Measurements from ENCODE around the gene MARS1. TPM values are rescaled to one million over a fixed set of nuclear protein-coding genes. Genes with fewer than 3 reads are reported as not detected.

Gene MARS1
- total RNA-seq, 1 experiment from 2014 or later: 291 TPM

DNA sequence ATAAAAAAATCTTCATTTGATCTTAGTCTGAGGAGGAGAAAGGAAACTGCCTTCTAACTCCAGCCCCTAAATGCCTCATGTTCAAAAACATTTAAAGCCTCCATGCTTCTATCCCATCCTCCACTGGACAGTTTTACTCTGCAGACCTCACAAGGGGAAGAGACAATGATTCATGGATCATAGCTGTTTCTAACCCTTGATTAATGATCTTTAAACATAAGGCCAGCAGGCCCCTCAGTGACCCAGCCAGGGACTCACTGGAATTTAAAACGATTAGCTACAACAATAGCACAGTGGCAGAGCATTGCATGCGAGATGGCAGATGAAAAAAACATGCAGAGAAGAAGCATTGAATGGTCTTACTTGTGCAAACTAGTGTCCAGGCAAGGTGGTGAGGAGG is 53.1 kb downstream of the MARS1 start:
- Histone ChIP-seq H3K4me1 (ENCODE audit: control insufficient read depth, insufficient read depth, low read length) (peaks cover 12% of the 10 kb centered on the region), H3K9me3 (ENCODE audit: control insufficient read depth, insufficient read depth, low read depth, low read length) (no peaks in the 10 kb centered on the region), H3K4me3 (ENCODE audit: low read depth in 2 of 2, low read length in 2 of 2) (no peak overlapping the region), H3K36me3 (ENCODE audit: control insufficient read depth, insufficient read depth, low read length) (peaks cover 5% of the 10 kb centered on the region; the same call in 1 of the 2 replicates), H3K27me3 (ENCODE audit: control insufficient read depth, insufficient read depth, low read length) (no peaks in the 10 kb centered on the region), H3K27ac (ENCODE audit: low read length) (no peak overlapping the region)
- POLR2A ChIA-PET: interaction anchor here (0.6 kb wide), 1 partner anchor 96 kb away, joined by 3 read pairs; no protein-coding TSS in a partner anchor
- DNase-seq (ENCODE audit: low read depth, low spot score) (no peak), ATAC-seq (no peak)
- in situ Hi-C loops (cut with HindIII; ENCODE audit: low pct_unique_long_range_greater_than_20kb, low sequenced_read_pairs): no loop called here
- intact Hi-C loops (cut with micrococcal nuclease; ENCODE audit: unreplicated experiment): no loop called here
- CTCF ChIA-PET: no interaction called here
- TF ChIP-seq POLR2AphosphoS5 (IDR thresholded peaks at IDR 0.05; ENCODE audit: low read depth, low read length): no peak
- TF ChIP-seq, protein P1, sequence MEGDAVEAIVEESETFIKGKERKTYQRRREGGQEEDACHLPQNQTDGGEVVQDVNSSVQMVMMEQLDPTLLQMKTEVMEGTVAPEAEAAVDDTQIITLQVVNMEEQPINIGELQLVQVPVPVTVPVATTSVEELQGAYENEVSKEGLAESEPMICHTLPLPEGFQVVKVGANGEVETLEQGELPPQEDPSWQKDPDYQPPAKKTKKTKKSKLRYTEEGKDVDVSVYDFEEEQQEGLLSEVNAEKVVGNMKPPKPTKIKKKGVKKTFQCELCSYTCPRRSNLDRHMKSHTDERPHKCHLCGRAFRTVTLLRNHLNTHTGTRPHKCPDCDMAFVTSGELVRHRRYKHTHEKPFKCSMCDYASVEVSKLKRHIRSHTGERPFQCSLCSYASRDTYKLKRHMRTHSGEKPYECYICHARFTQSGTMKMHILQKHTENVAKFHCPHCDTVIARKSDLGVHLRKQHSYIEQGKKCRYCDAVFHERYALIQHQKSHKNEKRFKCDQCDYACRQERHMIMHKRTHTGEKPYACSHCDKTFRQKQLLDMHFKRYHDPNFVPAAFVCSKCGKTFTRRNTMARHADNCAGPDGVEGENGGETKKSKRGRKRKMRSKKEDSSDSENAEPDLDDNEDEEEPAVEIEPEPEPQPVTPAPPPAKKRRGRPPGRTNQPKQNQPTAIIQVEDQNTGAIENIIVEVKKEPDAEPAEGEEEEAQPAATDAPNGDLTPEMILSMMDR (IDR thresholded peaks at IDR 0.05): no peak
- no peak for TF ChIP-seq TCF7L2 (IDR thresholded peaks at IDR 0.05; ENCODE audit: low read depth, low read length)
- TF ChIP-seq, protein P2, sequence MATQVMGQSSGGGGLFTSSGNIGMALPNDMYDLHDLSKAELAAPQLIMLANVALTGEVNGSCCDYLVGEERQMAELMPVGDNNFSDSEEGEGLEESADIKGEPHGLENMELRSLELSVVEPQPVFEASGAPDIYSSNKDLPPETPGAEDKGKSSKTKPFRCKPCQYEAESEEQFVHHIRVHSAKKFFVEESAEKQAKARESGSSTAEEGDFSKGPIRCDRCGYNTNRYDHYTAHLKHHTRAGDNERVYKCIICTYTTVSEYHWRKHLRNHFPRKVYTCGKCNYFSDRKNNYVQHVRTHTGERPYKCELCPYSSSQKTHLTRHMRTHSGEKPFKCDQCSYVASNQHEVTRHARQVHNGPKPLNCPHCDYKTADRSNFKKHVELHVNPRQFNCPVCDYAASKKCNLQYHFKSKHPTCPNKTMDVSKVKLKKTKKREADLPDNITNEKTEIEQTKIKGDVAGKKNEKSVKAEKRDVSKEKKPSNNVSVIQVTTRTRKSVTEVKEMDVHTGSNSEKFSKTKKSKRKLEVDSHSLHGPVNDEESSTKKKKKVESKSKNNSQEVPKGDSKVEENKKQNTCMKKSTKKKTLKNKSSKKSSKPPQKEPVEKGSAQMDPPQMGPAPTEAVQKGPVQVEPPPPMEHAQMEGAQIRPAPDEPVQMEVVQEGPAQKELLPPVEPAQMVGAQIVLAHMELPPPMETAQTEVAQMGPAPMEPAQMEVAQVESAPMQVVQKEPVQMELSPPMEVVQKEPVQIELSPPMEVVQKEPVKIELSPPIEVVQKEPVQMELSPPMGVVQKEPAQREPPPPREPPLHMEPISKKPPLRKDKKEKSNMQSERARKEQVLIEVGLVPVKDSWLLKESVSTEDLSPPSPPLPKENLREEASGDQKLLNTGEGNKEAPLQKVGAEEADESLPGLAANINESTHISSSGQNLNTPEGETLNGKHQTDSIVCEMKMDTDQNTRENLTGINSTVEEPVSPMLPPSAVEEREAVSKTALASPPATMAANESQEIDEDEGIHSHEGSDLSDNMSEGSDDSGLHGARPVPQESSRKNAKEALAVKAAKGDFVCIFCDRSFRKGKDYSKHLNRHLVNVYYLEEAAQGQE (IDR thresholded peaks at IDR 0.05; ENCODE audit: insufficient read depth in 1 of 2, low read depth in 2 of 2, low read length in 1 of 2): no peak
- TF ChIP-seq SIN3A (IDR thresholded peaks at IDR 0.05; ENCODE audit: borderline replicate concordance, insufficient read depth, low read depth, low read length): no peak
- no TSS peak for BruUV-seq (replicated peaks)

DNA sequence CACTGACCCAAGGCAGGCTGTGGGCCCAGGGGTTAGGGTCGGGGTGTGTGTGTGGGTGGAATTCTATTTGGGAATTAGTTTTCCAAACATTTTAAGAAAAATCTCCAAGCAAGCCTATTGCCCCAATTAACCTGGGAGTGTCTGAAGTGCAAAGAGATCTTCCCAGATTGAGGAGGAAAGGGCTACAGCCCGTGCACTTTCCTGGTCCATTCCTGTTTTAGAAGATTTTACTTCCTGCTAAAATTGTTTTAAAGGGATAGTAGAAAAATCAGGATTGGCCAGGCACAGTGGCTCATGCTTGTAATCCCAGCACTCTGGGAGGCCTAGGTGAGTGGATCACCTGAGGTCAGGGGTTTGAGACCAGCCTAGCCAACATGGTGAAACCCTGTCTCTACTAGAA is 53.8 kb downstream of the MARS1 start:
- POLR2A ChIA-PET: no interaction called here
- CTCF ChIA-PET: no interaction called here

More for the DNA sequence above, 53.8 kb downstream of the MARS1 start:
- H3K4me3 ChIP-seq (ENCODE audit: low read depth in 2 of 2, low read length in 2 of 2): no peak overlapping the region
- TF ChIP-seq TCF7L2 (IDR thresholded peaks at IDR 0.05; ENCODE audit: low read depth, low read length) (no peak), POLR2AphosphoS5 (IDR thresholded peaks at IDR 0.05; ENCODE audit: low read depth, low read length) (no peak), SIN3A (IDR thresholded peaks at IDR 0.05; ENCODE audit: borderline replicate concordance, insufficient read depth, low read depth, low read length) (no peak)
- TF ChIP-seq, protein P1 (IDR thresholded peaks at IDR 0.05): no peak
- TF ChIP-seq, protein P2 (IDR thresholded peaks at IDR 0.05; ENCODE audit: insufficient read depth in 1 of 2, low read depth in 2 of 2, low read length in 1 of 2): no peak
- BruUV-seq (replicated peaks): no TSS peak
- ATAC-seq (no peak), DNase-seq (ENCODE audit: low read depth, low spot score) (no peak)
- intact Hi-C loops (cut with micrococcal nuclease; ENCODE audit: unreplicated experiment): no loop called here
- H3K4me1 ChIP-seq (ENCODE audit: control insufficient read depth, insufficient read depth, low read length): peaks cover 14% of the 10 kb centered on the region
- in situ Hi-C loops (cut with HindIII; ENCODE audit: low pct_unique_long_range_greater_than_20kb, low sequenced_read_pairs): no loop called here
- H3K27me3 ChIP-seq (ENCODE audit: control insufficient read depth, insufficient read depth, low read length): no peaks in the 10 kb centered on the region
- H3K36me3 ChIP-seq (ENCODE audit: control insufficient read depth, insufficient read depth, low read length): peaks cover 7% of the 10 kb centered on the region
- H3K9me3 ChIP-seq (ENCODE audit: control insufficient read depth, insufficient read depth, low read depth, low read length): no peaks in the 10 kb centered on the region
- H3K27ac ChIP-seq (ENCODE audit: low read length): no peak overlapping the region
